MCF 10A (cell line): Measurements from ENCODE around the gene PDE4D. TPM values are rescaled to one million over a fixed set of nuclear protein-coding genes. Genes with fewer than 3 reads are reported as not detected.

Source experiments
- BruUV-seq: library from RNA; stranded (reverse); fragments of 400-500 nt; replicated peaks from 2 replicates; lab custom pipeline; 2021; lab: Mats Ljungman, UMichigan
- CTCF ChIA-PET: fragments of 300-600 bp; sonication (Branson Sonifier 250); formaldehyde crosslinking; extraction: SDS; loops from one replicate; lab custom pipeline; 2021; ENCODE audit warnings: antibody characterized with exemption, inconsistent platforms; lab: Yijun Ruan, JAX
- POLR2A ChIA-PET: fragments of 300-600, 350-650 bp; sonication (Branson Sonifier 250); formaldehyde crosslinking; extraction: SDS; loops from one replicate; lab custom pipeline; 2020; ENCODE audit warnings: antibody characterized with exemption, inconsistent platforms; lab: Yijun Ruan, JAX
- DNase-seq: peaks from one replicate; pipeline ENCODE4 v3.0.0-alpha.2; 2018; ENCODE audit not compliant: unreplicated experiment
- H3K27ac Mint-ChIP-seq: one replicate; pipeline ENCODE4 v1.8.0; 2022; ENCODE audit warnings: mild to moderate bottlenecking, low read depth, mixed read lengths; ENCODE audit not compliant: unreplicated experiment
- H3K27me3 Mint-ChIP-seq: one replicate; pipeline ENCODE4 v1.8.0; 2022; ENCODE audit warnings: mixed read lengths; ENCODE audit not compliant: insufficient read depth, unreplicated experiment
- H3K36me3 Mint-ChIP-seq: one replicate; pipeline ENCODE4 v1.8.0; 2022; ENCODE audit warnings: mild to moderate bottlenecking, moderate library complexity, mixed read lengths; ENCODE audit not compliant: insufficient read depth, unreplicated experiment
- H3K4me1 Mint-ChIP-seq: one replicate; pipeline ENCODE4 v1.8.0; 2022; ENCODE audit warnings: mixed read lengths; ENCODE audit not compliant: insufficient read depth, unreplicated experiment
- H3K4me3 Mint-ChIP-seq: one replicate; pipeline ENCODE4 v1.8.0; 2022; ENCODE audit warnings: mild to moderate bottlenecking, moderate library complexity, mixed read lengths; ENCODE audit not compliant: unreplicated experiment
- H3K9me3 Mint-ChIP-seq: one replicate; pipeline ENCODE4 v1.8.0; 2022; ENCODE audit warnings: mixed read lengths; ENCODE audit not compliant: unreplicated experiment
- CTCF ChIP-seq: fragments of 200-600 bp; IDR thresholded peaks from one replicate; pipeline ENCODE4 v1.8.0; 2022; ENCODE audit warnings: antibody characterized with exemption, mild to moderate bottlenecking; ENCODE audit not compliant: unreplicated experiment
- intact Hi-C: fragments of 100-400 bp; cut with micrococcal nuclease; formaldehyde crosslinking; loops from 2 replicates; pipeline ENCODE4 v1.14.1; 2022
- total RNA-seq: library from RNA; stranded (reverse); gene quantifications from 2 replicates; pipeline ENCODE4 v1.2.3, GENCODE V29; 2022

The PDE4D gene
- total RNA-seq, 1 experiment from 2014 or later, result 85.0 TPM

- Mint-ChIP-seq H3K36me3 (peaks cover 13% of the 10 kb centered on the region), H3K27ac (peak overlapping the region; percentile 46), H3K4me3 (no peak overlapping the region), H3K9me3 (no peaks in the 10 kb centered on the region), H3K4me1 (peaks cover 19% of the 10 kb centered on the region), H3K27me3 (no peaks in the 10 kb centered on the region)
- TSS peak; percentile 31 for BruUV-seq
- DNase-seq, result peak; percentile 64
- ChIA-PET POLR2A (interaction anchor here (1.5 kb wide), 1 partner anchor 57 kb away, joined by 3 read pairs; no protein-coding TSS in a partner anchor), CTCF (no interaction called here)
- no peak for TF ChIP-seq CTCF
- intact Hi-C loops, result loop anchor here (2.0 to 5.0 kb wide), 2 partner anchors 51 to 332 kb away; no protein-coding TSS in a partner anchor
Measured at GRCh38 chr5:59722874-59723273, 170.7 kb downstream of the PDE4D start.

DNA sequence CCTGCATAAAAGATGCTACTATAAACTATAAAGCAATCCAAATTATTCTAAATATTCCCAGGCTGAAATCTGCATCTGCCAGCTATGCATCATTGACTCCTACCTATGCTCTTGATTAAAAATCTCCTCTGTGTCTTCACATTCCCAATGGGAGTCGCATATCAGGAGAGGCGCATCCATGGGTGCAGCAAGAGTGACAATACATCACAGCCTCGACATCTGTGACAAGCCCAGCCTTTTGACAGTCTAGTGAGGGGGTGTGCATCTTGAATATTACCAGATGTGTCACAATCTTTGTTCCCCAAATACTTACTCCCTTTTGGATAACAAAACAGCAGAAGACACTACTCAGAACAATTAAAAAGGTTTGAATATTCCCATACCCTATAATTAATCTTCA, 171.8 kb downstream of the PDE4D start:
- Mint-ChIP-seq H3K4me1 (peaks cover 16% of the 10 kb centered on the region), H3K27ac (no peak overlapping the region), H3K4me3 (no peak overlapping the region), H3K36me3 (peaks cover 24% of the 10 kb centered on the region), H3K9me3 (no peaks in the 10 kb centered on the region), H3K27me3 (no peaks in the 10 kb centered on the region)
- DNase-seq, result no peak
- CTCF ChIA-PET, result no interaction called here
- TF ChIP-seq CTCF, result no peak
- intact Hi-C loops, result loop anchor here (2.0 to 5.0 kb wide), 2 partner anchors 49 to 331 kb away; no protein-coding TSS in a partner anchor
- POLR2A ChIA-PET, result interaction anchor here (0.6 to 1.5 kb wide), 4 partner anchors 25 to 587 kb away, joined by 3 to 5 read pairs (median 4); no protein-coding TSS in a partner anchor
- BruUV-seq, result no TSS peak

GRCh38 chr5:59720063-59720462, 173.5 kb downstream of the PDE4D start:
- no peak for TF ChIP-seq CTCF
- H3K4me1 Mint-ChIP-seq, result peaks cover 19% of the 10 kb centered on the region
- intact Hi-C loops, result loop anchor here (5.0 kb wide), 1 partner anchor 48 kb away; no protein-coding TSS in a partner anchor
- no peak overlapping the region for H3K27ac Mint-ChIP-seq
- H3K36me3 Mint-ChIP-seq, result peaks cover 35% of the 10 kb centered on the region
- CTCF ChIA-PET, result interaction anchor here (0.6 to 2.4 kb wide), 3 partner anchors 11 to 293 kb away, joined by 4 to 7 read pairs (median 4); no protein-coding TSS in a partner anchor
- BruUV-seq, result no TSS peak
- DNase-seq, result no peak
- H3K4me3 Mint-ChIP-seq, result no peak overlapping the region
- POLR2A ChIA-PET, result interaction anchor here (0.7 to 1.0 kb wide), 3 partner anchors 16 to 1424 kb away, joined by 3 read pairs; no protein-coding TSS in a partner anchor
- H3K9me3 Mint-ChIP-seq, result no peaks in the 10 kb centered on the region
- no peaks in the 10 kb centered on the region for H3K27me3 Mint-ChIP-seq

DNA sequence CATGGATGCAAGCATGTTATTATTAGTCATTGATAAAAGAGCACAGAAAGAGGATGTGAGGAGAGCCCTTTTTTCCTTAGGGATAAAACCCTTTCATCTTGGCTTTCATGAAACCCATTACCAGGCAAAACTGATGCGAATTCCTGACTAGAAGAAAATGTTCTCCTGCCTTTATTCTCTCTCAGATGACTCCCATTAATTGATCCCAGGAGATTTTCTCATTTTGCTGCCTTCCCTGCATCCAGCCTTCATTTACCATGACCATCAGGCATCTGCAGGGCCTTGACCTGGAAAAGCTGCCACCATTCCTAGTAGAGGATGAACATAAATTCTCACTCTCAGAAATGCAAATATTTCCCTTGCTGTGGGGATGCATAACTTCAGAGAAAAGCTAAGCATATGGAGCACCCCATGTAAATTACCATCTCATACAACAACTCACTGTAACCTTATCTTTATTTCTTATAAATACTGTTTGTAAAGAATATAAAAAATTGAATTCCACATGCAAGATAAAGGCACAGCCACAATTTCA, 176.5 kb downstream of the PDE4D start:
- Mint-ChIP-seq H3K27ac (peak overlapping the region; percentile 12), H3K36me3 (peaks cover 30% of the 10 kb centered on the region), H3K27me3 (no peaks in the 10 kb centered on the region), H3K9me3 (no peaks in the 10 kb centered on the region), H3K4me3 (no peak overlapping the region), H3K4me1 (peaks cover 8% of the 10 kb centered on the region)
- DNase-seq, result no peak
- no TSS peak for BruUV-seq
- POLR2A ChIA-PET, result interaction anchor here (0.7 to 0.9 kb wide), 2 partner anchors 28 to 55 kb away, joined by 3 read pairs; no protein-coding TSS in a partner anchor
- no peak for TF ChIP-seq CTCF
- CTCF ChIA-PET, result no interaction called here
- intact Hi-C loops, result no loop called here
